A673 (cell line): ENCODE data around the gene ANKS3. TPM values are rescaled to one million over a fixed set of nuclear protein-coding genes. Genes with fewer than 3 reads are reported as not detected.

Experiments used
- BruUV-seq: library from RNA; stranded (reverse); fragments of 400-500 nt; replicated peaks from 2 replicates; lab custom pipeline; 2021; lab: Mats Ljungman, UMichigan
- CTCF ChIA-PET: fragments of 300-600 bp; sonication (Branson Sonifier 250); formaldehyde crosslinking; loops from one replicate; lab custom pipeline; 2022; ENCODE audit warnings: antibody characterized with exemption; lab: Charles Lee
- POLR2A ChIA-PET: fragments of 300-600 bp; sonication (Branson Sonifier 250); formaldehyde crosslinking; loops from one replicate; lab custom pipeline; 2022; ENCODE audit warnings: antibody characterized with exemption; ENCODE audit not compliant: low non-redundant PET; lab: Charles Lee
- DNase-seq: peaks from one replicate; pipeline ENCODE4 v3.0.0-alpha.2; 2015; ENCODE audit warnings: low spot score
- H3K27ac ChIP-seq: fragments of 200-600 bp; sonication (generic); 2 replicates; pipeline ENCODE4 v1.5.1; 2016; ENCODE audit warnings: mixed run types, low read depth, mild to moderate bottlenecking, mixed read lengths, antibody characterized with exemption, low read length; ENCODE audit not compliant: poor library complexity, severe bottlenecking
- H3K27me3 ChIP-seq: fragments of 200-600 bp; sonication (generic); replicated peaks from 2 replicates; pipeline ENCODE4 v1.6.1; 2017; ENCODE audit warnings: mixed run types, low read depth, mild to moderate bottlenecking, mixed read lengths, antibody characterized with exemption, low read length; ENCODE audit not compliant: insufficient read depth, poor library complexity
- H3K36me3 ChIP-seq: fragments of 200-600 bp; sonication (generic); 2 replicates; pipeline ENCODE4 v1.6.1; 2016; ENCODE audit warnings: mixed run types, mild to moderate bottlenecking, mixed read lengths, antibody characterized with exemption, low read length; ENCODE audit not compliant: insufficient read depth, poor library complexity, severe bottlenecking
- H3K4me1 ChIP-seq: fragments of 200-600 bp; sonication (generic); 2 replicates; pipeline ENCODE4 v1.6.1; 2017; ENCODE audit warnings: mixed run types, mild to moderate bottlenecking, mixed read lengths, antibody characterized with exemption, low read length; ENCODE audit not compliant: insufficient read depth, poor library complexity, severe bottlenecking
- H3K4me3 ChIP-seq: fragments of 200-600 bp; sonication (generic); 2 replicates; pipeline ENCODE4 v1.5.1; 2016; ENCODE audit warnings: low read depth, mixed run types, mild to moderate bottlenecking, mixed read lengths, low read length; ENCODE audit not compliant: poor library complexity, severe bottlenecking
- H3K9me3 ChIP-seq: fragments of 200-600 bp; sonication (generic); 2 replicates; pipeline ENCODE4 v1.6.1; 2016; ENCODE audit warnings: mixed run types, low read depth, mild to moderate bottlenecking, mixed read lengths, antibody characterized with exemption, low read length; ENCODE audit not compliant: poor library complexity, severe bottlenecking
- CTCF ChIP-seq: fragments of 300-800, 200-600 bp; sonication (generic); conservative IDR thresholded peaks from 2 replicates; pipeline ENCODE4 v1.5.1; 2017; ENCODE audit warnings: low read depth, mild to moderate bottlenecking, antibody characterized with exemption, low read length, moderate library complexity, mixed read lengths
- EZH2 ChIP-seq: fragments of 200-600 bp; sonication (generic); IDR thresholded peaks from 2 replicates; pipeline ENCODE4 v1.6.1; 2017; ENCODE audit warnings: borderline replicate concordance, low read depth, mild to moderate bottlenecking, mixed read lengths, antibody characterized with exemption, low read length; ENCODE audit not compliant: poor library complexity, severe bottlenecking
- intact Hi-C: fragments of 100-400 bp; cut with micrococcal nuclease; formaldehyde crosslinking; loops from one replicate; pipeline ENCODE4 v1.10.0; 2022; ENCODE audit not compliant: unreplicated experiment
- total RNA-seq: library from RNA; stranded (reverse); gene quantifications from 2 replicates; pipeline ENCODE4 v1.2.3, GENCODE V29; 2021

Gene ANKS3
- total RNA-seq, 1 experiment from 2014 or later, result 26.9 TPM

DNA sequence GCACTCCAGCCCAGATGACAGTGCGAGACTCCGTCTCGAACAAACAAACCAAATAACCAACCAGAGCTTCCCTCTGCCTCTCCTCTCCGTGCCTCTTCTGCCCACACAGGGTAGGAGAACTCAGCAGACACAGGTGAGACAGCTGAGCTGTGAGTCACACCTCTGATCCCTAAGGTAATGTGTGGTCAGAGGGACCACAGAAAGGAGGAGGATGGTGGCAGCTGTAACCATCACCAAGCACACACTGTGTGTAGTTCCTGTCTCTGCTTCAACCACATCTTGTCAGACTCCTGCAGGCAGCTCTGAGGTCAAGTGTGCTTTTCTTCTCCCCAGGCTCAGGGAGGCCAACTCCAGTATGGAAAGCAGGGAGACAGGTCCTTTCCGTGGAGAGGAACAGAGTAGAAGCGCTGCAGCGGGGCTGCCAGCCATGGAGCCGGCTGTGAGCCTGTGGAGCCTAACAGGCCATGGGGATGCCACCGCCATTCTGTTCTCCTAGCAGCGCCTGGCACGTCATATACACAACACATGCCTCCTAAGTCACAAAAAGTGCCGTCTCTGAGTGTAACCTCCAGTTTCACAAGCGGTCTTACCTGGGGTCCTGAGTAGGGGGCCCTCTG is 33.6 kb downstream of the ANKS3 start:
- Histone ChIP-seq H3K36me3 (peaks cover 46% of the 10 kb centered on the region), H3K27ac (no peak overlapping the region), H3K9me3 (no peaks in the 10 kb centered on the region), H3K4me3 (no peak overlapping the region), H3K4me1 (no peaks in the 10 kb centered on the region), H3K27me3 (no peaks in the 10 kb centered on the region)
- intact Hi-C loops, result no loop called here
- ChIA-PET CTCF (no interaction called here), POLR2A (no interaction called here)
- no TSS peak for BruUV-seq
- DNase-seq, result no peak
- no peak for TF ChIP-seq EZH2
- TF ChIP-seq CTCF, result no peak

DNA sequence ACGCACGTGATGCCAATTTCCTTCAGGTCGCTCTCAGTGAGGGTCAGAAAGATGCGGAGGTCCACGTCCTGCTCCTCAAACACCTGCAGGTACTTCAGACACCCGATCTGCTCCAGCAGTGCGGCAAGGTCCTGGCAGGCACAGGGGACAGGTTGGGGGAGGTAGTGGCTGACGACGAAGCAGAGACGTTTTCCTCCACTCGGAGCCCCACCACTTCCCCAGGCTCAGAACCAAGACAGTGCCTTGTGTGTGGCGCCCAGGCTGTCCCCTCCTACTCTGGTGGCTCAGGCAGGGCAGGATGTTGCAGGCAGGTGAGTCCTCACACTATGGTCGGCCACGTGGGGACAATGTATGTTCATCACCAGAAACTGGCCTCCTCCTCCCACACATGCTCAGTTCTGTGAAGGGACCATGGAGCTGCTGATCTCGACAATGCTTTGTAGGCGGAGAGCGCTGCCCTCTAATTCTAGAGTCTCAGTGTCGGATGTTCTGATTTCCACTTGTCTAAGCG is 35.0 kb downstream of the ANKS3 start:
- intact Hi-C loops, result loop anchor here (10.0 kb wide), 1 partner anchor 256 kb away; the partner anchor contains the start of gene SEC14L5
- Histone ChIP-seq H3K36me3 (peaks cover 41% of the 10 kb centered on the region), H3K4me3 (no peak overlapping the region), H3K9me3 (no peaks in the 10 kb centered on the region), H3K27ac (no peak overlapping the region), H3K27me3 (no peaks in the 10 kb centered on the region), H3K4me1 (no peaks in the 10 kb centered on the region)
- TF ChIP-seq EZH2, result no peak
- no peak for TF ChIP-seq CTCF
- POLR2A ChIA-PET, result no interaction called here
- BruUV-seq, result no TSS peak
- no peak for DNase-seq
- CTCF ChIA-PET, result no interaction called here

- peaks cover 41% of the 10 kb centered on the region for H3K36me3 ChIP-seq
- TF ChIP-seq CTCF (no peak), EZH2 (no peak)
- H3K9me3 ChIP-seq, result no peaks in the 10 kb centered on the region
- POLR2A ChIA-PET, result no interaction called here
- H3K4me1 ChIP-seq, result no peaks in the 10 kb centered on the region
- H3K27ac ChIP-seq, result no peak overlapping the region
- no peaks in the 10 kb centered on the region for H3K27me3 ChIP-seq
- CTCF ChIA-PET, result no interaction called here
- BruUV-seq, result no TSS peak
- no peak for DNase-seq
- no peak overlapping the region for H3K4me3 ChIP-seq
- intact Hi-C loops, result loop anchor here (10.0 kb wide), 1 partner anchor 256 kb away; the partner anchor contains the start of gene SEC14L5
These were observed 35.6 kb downstream of the ANKS3 start for GRCh38 chr16:4698321-4699045.
